SK-MEL-5 (cell line): ENCODE data around the gene GID8. TPM values are rescaled to one million over a fixed set of nuclear protein-coding genes. Genes with fewer than 3 reads are reported as not detected.

Experiments
- DNase-seq: peaks from one replicate; pipeline ENCODE4 v3.0.0-alpha.2; 2016; ENCODE audit warnings: low read depth, low spot score
- in situ Hi-C: cut with HindIII; loops from 2 replicates; pipeline ENCODE4 v1.10.0; 2016; ENCODE audit warnings: low sequenced_read_pairs, high pct_unique_total_duplicates, low pct_unique_long_range_greater_than_20kb
- total RNA-seq: library from RNA; depleted of rRNA; stranded (reverse); fragments of >200 nt; shearing (Covaris generic); gene quantifications from 2 replicates; pipeline ENCODE4 v1.2.3, GENCODE V29; 2014

The GID8 gene
- total RNA-seq, 1 experiment from 2014 or later: 21.4 TPM

DNA sequence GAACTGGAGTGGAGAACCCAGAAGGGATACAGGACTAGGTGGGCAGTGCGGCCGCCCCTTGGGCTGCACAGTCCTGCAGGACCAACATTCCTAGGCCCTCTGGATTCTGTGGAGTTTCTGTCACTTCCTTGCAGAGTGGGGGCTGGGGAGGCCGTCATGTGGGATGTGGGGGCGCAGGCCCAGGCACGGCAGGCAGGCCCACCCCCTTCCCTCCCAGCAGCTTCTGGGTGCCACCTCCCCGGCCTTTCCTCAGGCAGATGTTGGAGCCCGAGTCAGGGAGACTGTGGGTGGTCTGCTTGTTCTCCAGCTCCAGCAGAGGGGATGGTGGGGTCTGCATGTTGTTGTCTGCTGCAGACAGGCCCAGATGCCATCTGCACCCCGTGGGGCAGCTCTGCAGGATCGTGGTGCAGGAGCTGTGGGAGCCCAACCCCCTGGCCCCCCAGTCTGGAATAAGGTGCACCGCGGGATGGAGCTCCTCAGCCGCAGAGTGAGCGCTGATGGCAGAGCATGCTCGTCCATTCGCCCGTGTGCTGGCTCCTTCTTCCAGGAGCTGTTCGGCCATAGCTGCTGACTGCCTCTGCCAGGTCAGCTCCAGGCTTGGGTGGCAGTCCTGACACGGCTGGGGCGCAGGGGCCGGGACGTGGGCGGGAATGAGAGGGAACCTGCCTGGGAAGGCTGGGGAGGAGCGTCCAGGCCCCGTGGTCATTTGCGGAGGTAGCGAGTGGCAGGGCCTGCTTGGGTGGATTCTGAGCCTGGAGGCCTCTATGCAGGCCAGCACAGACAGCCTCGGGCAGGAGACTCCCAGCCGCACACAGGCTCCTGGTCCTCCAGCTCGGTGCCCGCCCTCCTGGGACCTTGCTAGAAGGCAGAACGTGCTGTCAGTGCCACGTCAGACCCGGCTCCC is 32.6 kb downstream of the GID8 start:
- in situ Hi-C loops: no loop called here
- DNase-seq: no peak

DNA sequence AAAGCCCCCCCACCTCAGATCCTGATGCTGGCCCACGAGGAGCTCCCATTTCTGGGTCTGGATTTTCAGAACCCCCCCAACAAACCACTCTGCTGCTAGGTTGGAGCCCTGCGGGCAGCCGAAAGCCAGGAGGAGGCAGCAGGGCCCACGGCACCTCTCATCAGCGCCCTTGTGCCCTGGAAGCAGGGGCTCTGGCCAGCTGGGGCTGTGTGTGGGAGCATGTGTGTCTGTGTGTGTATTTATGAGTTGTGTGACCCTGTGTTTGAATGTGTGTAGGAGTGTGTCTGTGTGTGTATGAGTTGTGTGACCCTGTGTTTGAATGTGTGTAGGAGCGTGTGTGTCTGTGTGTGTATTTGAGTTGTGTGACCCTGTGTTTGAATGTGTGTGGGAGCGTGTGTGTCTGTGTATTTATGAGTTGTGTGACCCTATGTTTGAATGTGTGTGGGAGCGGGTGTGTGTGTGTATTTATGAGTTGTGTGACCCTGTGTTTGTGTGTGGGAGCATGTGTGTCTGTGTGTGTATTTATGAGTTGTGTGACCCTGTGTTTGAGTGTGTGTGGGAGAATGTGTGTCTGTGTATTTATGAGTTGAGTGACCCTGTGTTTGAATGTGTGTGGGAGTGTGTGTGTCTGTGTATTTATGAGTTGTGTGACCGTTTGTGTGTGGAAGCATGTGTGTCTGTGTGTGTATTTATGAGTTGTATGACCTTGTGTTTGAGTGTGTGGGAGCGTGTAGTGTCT is 33.4 kb downstream of the GID8 start:
- in situ Hi-C loops: no loop called here
- no peak for DNase-seq

DNA sequence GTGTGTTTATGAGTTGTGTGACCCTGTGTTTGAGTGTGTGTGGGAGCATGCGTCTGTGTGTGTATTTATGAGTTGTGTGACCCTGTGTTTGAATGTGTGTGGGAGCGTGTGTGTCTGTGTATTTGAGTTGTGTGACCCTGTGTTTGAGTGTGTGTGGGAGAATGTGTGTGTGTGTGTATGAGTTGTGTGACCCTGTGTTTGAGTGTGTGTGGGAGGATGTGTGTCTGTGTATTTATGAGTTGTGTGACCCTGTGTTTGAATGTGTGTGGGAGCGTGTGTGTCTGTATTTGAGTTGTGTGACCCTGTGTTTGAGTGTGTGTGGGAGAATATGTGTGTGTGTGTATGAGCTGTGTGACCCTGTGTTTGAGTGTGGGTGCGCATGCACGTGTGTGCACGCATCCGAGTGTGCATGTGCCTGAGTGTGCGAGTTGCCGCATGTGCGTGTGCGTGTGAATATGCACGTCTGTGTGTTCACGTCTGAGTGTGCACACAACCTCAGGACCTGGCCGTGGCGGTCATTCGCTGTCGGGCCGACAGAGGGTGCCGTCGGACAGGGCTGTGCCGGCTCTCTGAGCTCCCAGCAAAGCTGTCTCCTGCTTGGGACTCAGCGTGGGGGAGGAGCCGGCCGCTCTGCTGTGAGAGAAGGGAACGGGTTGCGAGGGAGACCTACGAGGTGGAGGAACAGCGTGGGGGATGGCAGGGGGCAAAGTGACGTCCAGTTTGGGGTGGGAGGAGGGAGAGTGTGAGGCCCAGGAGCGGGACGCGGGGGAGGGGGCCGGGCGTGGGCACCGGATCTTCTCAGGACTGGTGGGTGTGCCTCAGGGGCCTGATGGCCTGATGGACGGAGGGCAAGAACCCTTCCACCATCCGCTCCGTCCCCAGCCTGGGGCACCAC is 34.2 kb downstream of the GID8 start:
- in situ Hi-C loops: no loop called here
- peak; percentile 84 for DNase-seq

DNA sequence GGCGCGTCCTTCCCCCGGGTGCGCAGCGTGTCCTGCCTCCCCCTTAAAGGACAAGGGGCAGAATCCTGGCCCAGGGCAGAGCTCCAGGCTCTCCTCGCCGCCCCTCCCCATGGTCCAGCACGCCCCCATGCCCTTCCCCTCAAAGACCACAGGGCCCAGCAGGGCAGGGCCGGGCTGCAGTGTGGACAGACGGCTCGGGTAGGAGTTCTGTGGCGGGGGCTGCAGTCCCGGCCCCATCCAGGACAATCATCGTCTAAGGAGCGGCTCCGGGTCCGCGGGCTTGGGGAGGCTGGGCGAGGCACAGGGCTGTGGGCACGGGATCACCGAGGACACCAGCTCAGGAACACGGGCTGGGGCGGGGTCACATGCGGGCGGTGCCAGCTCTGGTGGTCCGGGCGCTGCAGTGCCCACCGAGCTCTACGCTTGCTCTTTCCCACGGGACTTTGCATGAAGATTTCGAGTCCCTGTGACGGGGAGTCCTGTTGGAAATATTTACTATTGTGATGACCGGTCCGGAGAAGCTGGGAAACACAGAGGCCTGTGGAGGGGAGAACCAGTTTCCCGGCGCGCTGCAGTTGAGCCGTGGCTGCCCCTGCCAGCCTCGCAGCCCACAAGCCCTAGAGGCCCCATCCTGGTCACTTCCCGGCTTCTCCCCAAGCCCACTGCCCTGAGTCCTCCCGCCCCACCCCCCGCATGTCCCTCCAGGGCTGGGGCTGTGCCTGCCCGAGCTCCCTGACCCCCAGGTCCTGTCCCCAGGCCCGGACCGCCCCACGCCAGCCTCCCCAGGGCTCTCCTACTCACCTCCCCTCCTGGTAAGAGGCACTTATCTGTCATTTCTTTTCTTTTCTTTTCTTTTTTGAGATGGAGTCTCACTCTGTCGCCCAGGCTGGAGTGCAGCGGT is 35.1 kb downstream of the GID8 start:
- no peak for DNase-seq
- in situ Hi-C loops: no loop called here

DNA sequence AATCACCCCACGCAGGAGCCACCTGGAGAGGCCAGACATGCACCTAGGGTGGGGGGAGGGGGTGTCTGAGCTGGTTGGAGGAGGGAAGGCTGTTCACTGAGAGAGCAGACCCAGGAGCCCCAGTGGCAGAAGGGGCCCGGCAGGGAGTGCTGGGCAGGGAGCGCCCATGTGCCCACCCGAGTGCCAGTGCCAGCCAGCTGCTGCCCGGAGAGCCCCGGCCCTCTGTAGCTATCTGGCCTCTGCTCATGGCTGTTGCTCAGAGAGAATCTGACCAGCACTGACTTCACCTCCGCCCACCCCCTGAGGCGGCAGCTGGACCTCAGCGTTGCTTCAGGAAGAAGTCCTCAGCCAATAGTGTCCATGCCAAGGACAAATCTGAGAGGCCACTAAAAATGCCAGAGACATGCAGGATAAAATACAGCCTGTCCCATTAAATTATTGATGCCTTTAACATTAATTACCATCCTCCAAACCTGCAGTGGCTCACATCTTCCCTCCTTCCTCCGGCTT is 37.4 kb downstream of the GID8 start:
- no peak for DNase-seq
- in situ Hi-C loops: no loop called here

DNA sequence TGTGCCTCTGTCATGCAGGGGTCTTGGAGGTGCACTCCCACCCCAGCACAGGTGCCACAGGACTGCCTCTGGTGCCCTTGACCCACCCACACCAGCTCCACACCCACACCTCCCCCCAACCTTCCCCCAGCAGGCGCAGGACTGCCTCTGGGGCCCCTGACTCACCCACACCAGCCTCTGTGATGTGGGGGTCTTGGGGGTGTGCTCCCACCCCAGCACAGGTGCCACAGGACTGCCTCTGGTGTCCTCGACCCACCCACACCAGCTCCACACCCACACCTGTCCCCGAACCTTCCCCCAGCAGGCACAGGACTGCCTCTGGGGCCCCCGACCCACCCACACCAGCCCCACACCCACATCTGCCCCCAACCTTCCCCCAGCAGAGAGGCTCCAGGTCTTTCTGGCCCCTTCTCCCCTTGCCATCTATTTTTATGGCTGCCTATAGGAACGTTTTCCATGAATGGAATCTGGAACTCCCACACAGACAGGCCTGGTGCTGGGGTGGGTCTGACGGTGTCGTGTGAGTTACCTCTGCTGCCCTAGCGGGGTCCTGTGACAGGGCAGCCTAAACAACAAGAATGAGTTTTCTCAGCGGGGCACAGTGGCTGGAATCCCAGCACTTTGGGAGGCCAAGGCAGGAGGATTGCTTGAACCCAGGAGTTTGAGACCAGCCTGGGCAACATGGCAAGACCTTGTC is 38.0 kb downstream of the GID8 start:
- in situ Hi-C loops: no loop called here
- DNase-seq: no peak

DNA sequence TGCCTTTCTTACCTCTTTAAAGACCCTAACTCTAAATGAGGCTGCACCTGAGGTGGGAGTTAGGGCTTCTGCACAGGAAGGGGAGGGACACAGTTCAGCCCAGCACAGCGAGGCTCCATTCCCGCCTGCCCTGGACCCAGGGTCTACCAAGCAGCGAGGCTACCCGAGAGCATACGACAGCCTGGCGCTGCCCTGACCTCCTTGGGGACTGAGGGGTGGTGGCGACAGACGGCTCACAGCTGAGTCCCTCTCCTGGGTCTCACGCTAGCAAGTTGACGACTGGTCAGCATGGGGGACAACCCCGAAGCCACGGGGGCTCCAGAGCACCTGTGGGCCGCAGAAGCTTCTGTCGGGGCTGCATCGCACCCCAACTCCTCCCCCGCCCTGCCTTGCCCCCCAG is 38.9 kb downstream of the GID8 start:
- in situ Hi-C loops: no loop called here
- DNase-seq: no peak

DNA sequence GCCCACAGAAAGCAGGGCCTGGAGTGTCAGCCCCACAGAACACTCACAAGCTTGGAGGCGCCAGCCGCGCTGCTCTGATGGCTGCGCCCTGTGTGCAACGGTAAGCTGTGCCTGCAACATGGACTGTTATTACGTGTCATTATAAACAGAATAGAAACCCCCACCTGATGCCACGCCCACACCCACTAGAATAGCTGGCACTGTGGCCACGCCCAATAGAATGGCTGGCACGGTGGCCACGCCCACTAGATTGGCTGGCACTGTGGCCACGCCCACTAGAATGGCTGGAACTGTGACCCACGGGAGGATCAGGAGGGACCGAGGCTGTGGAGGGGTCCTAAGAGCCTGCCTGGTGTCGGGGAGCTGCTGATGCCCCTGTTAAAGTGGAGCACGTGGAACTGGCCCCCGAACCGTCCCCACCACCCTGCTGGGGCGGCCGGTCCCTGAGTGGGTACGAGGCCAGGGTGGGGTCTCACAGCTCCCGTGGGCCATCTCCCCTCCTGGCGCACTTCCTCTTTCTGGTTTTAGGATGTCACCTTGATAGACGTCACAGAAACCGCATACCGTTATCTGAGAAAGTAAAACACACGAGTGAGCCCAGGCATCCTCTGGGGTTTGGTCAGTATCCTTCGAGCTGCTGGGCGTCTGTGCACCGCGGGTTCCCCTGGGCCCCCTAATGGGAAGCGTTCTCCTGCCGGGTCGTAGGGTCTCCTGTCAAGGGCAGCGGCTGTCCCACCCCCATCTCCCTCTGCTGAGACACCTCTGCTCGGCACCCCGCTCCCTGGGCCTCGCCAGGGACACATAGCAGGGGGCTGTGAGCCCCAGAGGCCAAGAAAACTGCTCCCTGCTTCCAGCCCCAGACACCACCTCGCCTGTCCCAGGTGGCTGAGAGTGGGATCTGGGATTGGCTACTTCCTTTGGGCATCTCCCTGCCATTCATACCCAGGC is 39.9 kb downstream of the GID8 start:
- in situ Hi-C loops: no loop called here
- peak; percentile 63 for DNase-seq

DNA sequence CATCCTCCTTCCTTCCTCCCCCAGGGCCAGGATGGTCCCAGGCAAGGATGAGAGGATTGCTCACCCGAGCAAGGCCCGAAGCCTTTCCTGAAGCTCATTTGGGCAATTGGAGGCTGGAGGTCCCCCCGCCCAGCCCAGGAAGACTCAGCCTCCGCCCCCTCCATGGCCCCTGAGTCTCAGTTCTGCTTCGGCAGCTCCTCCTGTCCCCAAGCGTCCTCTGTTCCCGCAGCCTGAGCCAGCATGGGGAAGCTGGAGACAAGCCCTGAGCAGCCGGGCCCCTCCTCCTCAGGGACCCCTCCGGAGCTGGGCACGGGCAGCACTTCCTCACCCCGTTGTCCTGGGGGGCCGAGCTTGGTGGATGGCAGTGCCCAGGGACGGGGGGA is 40.6 kb downstream of the GID8 start:
- in situ Hi-C loops: no loop called here
- no peak for DNase-seq

DNA sequence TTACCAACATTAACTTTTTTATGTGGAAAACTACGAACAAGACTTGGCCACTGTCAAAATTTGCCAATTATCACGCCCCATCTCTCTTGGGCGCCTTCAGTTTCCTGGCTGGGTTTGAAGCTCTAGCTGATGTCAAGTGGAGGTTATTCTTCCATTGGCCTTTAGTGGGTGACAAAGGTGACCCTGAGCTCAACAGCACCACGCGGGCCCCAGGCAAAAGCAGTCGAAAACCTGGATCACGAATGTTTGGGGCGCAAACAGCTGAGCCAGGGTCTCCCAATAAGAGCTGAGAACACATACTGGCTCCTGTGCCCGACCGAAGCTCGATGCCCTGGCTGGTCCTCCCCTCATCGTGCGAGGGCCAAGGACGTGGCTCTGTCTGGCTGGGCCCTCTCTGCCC is 41.4 kb downstream of the GID8 start:
- in situ Hi-C loops: no loop called here
- DNase-seq: no peak

DNA sequence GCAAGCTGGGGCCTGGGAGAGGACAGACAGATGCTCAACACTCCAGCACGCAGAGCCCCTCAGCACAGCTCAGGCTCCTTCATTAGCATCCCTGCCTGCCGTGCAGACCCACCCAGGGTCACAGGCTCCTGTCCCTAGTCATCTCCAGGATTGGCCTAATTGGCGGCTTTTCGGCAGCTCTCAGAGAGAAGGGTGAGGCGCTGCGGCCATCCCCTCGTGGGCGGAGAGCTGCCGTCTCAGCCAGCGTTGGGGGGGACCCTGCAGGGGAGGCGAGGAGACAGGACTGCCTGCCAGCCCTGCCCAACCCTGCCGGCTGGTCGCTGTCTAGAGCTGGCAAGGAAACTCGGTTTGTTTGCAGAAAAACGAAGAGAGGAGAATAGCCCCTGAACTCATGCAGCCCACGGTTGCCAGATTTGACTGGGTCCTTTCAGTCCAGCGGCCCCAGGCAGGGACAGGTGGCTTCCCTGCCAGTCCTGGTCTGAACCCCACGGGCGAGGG is 42.0 kb downstream of the GID8 start:
- in situ Hi-C loops: no loop called here
- DNase-seq: no peak

DNA sequence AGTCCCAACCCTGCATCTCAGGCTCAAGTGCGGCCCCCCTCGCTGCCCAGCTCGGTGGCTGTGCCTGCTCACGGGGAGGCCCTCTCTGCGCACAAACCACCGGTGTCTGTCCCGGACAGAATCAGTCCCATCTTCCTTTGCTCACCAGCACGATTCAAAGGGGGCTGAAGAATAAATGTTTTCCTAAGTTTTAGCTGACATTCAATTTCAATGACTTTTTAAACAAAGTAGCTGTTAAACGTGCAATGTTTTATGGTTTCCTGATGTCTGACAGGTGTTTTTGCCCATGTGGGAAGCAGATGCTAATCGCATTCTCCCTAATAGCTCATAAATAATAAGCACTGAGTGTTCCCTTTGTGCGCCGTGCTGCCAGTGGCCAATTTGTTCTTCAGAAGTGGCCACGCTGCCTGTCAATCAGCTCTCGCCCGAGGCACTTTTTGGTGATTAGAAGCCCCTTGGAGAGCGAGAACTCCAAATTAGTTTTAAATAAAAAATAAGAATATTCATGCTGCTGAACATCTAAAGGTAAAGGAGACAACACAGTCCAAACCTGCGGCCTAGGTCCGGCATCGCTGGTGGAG is 42.5 kb downstream of the GID8 start:
- no peak for DNase-seq
- in situ Hi-C loops: no loop called here

DNA sequence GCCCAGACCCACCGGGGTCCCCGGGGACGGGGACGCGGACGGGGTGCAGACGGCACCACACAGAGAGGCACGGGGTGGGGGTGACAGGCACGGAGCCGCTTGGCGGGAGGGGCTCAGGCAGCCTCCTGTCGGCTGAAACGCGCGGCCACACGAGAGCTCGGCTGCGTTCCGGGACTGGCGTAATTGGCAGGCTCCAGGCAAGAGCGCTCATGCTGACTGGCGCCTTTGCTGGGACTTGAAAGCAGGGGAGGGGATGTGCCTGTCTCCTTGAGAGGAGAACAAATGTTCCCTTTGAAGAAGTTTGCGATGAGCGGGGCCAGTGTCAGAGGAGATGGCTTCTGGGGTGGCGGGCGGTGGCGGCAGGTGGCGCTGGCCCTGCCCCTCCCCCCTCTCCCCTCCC is 43.0 kb downstream of the GID8 start:
- peak; percentile 18 for DNase-seq

DNA sequence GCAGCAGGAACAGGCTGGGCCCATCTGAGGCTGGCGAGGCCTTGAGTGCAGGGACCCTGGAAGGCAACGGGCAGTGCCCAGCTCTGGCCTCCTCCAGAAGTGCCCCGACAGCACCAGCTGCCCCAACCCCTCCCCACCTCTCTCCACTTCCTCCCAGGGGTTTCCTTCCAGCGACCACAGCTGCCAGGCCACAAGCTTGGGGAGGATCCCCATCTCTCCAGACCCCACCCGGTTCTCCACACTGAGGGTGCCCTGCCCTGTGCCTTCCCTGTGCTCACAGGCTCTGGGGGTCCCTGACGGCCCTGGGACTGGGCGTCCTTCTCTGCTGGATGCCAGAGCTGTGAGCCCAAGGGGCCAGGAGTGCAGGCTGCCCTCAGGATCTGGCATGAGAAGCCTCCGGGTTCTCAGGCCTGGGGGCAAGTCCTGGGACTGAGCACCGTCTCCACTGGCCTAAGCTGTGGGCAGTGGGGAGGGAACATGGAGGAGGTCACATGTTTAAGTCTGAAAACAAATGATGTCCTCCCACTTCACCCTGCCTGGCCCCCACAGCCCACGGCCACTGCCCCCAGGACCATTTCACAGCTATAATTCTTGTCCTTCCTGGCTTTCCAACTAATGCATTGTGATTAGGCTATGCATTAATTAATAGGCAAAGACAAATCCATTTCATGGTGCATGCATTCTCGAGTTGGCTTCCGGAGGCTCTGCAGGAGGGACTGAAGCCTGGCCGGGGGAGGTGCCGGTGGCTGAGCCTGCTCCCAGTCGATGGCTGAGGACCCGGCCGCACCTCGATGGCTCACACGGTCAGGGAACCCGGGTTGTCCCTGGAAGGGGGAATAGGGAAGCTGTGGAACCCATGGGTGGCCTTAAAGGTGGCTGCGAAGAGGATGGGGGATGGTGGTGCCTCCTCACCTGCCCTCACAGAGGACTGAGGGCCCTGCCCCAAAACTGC is 44.5 kb downstream of the GID8 start:
- in situ Hi-C loops: no loop called here
- DNase-seq: no peak

More for the DNA sequence above, 43.0 kb downstream of the GID8 start:
- in situ Hi-C loops: no loop called here
